WERI-Rb-1 (cell line): ENCODE measurements around the gene DNAI4.

Experiments used
- DNase-seq: peaks from one replicate; pipeline ENCODE4 v3.0.0-alpha.2; 2020
- H3K27ac ChIP-seq: fragments of 250-450 bp; sonication (Bioruptor Pico); 2 replicates; pipeline ENCODE4 v1.5.1; 2020; ENCODE audit warnings: mild to moderate bottlenecking, moderate library complexity
- H3K27me3 ChIP-seq: fragments of 250-450 bp; sonication (Bioruptor Pico); 2 replicates; pipeline ENCODE4 v1.5.1; 2021; ENCODE audit warnings: mild to moderate bottlenecking, low read depth, moderate library complexity; ENCODE audit not compliant: insufficient read depth, severe bottlenecking
- H3K36me3 ChIP-seq: fragments of 250-450 bp; sonication (Bioruptor Pico); 2 replicates; pipeline ENCODE4 v1.5.1; 2020; ENCODE audit warnings: mild to moderate bottlenecking, moderate library complexity
- H3K4me3 ChIP-seq: 2 replicates; pipeline ENCODE4 v1.5.1; 2011; ENCODE audit warnings: low read depth, mild to moderate bottlenecking, control low read depth, low read length
- H3K9me3 ChIP-seq: fragments of 250-450 bp; sonication (Bioruptor Pico); 2 replicates; pipeline ENCODE4 v1.5.1; 2021; ENCODE audit warnings: mild to moderate bottlenecking, moderate library complexity; ENCODE audit not compliant: severe bottlenecking
- TF ChIP-seq, protein P1 (sequence below): IDR thresholded peaks from 2 replicates; pipeline ENCODE4 v1.5.1; 2011; ENCODE audit warnings: low read depth, mild to moderate bottlenecking, control low read depth, inconsistent platforms, low read length

DNAI4 gene

DNA sequence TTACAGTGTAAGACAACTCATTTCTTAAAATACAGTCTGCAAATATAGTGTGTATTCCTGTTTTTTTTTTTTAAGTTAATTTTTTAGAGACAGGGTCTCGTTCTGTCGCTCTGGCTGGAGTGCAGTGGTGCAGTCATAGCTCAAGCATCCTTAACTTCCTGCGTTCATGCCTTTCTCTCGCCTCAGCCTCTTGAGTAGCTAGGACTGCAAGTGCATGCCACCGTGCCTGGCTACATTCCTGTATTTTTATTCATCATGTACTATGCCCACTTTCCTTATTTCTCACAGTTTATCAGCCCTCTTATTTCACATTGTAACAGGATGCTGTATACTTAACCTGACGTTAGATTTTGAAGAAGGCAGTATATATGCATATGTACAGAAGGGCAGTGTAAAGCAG lies 26.9 kb upstream of the DNAI4 start:
- no peak overlapping the region for H3K27ac ChIP-seq
- no peak for DNase-seq
- TF ChIP-seq, protein P1, sequence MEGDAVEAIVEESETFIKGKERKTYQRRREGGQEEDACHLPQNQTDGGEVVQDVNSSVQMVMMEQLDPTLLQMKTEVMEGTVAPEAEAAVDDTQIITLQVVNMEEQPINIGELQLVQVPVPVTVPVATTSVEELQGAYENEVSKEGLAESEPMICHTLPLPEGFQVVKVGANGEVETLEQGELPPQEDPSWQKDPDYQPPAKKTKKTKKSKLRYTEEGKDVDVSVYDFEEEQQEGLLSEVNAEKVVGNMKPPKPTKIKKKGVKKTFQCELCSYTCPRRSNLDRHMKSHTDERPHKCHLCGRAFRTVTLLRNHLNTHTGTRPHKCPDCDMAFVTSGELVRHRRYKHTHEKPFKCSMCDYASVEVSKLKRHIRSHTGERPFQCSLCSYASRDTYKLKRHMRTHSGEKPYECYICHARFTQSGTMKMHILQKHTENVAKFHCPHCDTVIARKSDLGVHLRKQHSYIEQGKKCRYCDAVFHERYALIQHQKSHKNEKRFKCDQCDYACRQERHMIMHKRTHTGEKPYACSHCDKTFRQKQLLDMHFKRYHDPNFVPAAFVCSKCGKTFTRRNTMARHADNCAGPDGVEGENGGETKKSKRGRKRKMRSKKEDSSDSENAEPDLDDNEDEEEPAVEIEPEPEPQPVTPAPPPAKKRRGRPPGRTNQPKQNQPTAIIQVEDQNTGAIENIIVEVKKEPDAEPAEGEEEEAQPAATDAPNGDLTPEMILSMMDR: no peak
- H3K36me3 ChIP-seq: peaks cover 44% of the 10 kb centered on the region
- no peaks in the 10 kb centered on the region for H3K27me3 ChIP-seq
- no peak overlapping the region for H3K4me3 ChIP-seq
- H3K9me3 ChIP-seq: no peaks in the 10 kb centered on the region

DNA sequence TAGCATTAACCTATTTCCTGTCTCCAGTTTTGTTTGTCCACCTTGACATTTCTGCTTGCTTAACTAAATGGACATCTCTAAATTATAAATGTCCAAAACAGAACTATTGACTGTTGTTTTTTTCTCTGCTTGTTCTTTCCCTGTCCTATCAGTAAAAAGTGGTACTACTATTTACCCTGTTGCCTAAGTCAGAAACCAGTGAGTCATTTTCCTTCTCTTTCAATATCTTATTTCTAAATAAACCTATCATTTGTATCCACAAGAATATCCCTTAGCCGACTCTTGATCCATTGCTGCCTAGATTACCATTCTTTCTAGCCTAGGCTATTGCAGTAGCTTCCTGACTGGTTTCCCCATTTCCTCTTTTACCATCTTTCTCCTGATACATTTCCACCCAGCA lies 22.6 kb upstream of the DNAI4 start:
- TF ChIP-seq, protein P1: no peak
- DNase-seq: no peak
- H3K27ac ChIP-seq: no peak overlapping the region
- peaks cover 63% of the 10 kb centered on the region for H3K36me3 ChIP-seq
- no peak overlapping the region for H3K4me3 ChIP-seq
- H3K27me3 ChIP-seq: no peaks in the 10 kb centered on the region
- H3K9me3 ChIP-seq: no peaks in the 10 kb centered on the region

DNA sequence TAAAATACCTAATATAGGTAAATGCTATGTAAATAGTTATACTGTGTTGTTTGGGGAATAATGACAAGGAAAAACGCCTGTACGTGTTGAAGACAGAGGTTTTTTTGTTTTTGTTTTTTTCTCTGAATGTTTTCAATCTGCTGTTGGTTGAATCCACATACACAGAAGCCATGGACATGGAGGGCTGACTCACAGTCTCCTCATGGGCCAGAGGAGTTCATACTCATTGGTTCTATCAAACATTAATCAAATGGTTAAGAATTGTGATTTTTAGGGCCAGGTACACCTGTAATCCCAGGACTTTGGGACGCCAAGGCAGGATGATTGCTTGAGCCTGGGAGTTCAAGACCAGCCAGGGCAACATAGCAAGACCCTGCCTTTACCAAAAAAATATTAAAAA lies 20.7 kb upstream of the DNAI4 start:
- Histone ChIP-seq H3K27me3 (no peaks in the 10 kb centered on the region), H3K4me3 (no peak overlapping the region), H3K9me3 (no peaks in the 10 kb centered on the region), H3K27ac (no peak overlapping the region), H3K36me3 (peaks cover 58% of the 10 kb centered on the region)
- DNase-seq: no peak
- TF ChIP-seq, protein P1: no peak

GRCh38 chr1:66944330-66945274 lies 19.9 kb upstream of the DNAI4 start:
- H3K36me3 ChIP-seq: peaks cover 54% of the 10 kb centered on the region
- TF ChIP-seq, protein P1: no peak
- DNase-seq: no peak
- H3K27ac ChIP-seq: no peak overlapping the region
- H3K9me3 ChIP-seq: no peaks in the 10 kb centered on the region
- no peak overlapping the region for H3K4me3 ChIP-seq
- no peaks in the 10 kb centered on the region for H3K27me3 ChIP-seq

DNA sequence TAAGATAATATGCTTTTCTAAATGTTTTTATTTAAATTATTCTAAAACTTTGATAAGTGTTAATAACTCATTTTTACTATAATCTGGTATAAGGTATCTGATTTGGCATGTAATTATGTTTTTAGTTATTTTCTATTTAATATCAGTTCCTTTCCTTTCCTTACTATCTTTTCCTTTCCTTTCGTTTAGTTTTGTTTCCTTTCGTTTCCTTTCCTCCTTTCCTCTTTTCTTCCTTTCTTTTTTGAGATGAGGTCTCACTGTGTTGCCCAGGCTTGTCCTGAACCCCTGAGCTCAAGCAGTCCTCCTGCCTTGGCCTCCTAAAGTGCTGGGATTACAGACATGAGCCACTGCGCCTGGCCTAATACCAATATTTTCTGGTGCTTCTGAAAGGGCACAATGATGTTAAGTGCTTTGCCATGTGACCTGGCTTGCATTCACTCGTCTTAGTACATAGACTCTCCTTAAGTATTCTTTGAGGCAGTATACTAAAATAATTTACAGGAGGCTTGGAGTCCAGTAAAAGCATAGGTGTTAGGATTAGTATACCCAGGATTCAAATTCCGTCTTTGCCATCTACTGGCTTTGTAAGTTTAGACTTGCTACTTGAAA lies 18.8 kb upstream of the DNAI4 start:
- peaks cover 45% of the 10 kb centered on the region for H3K36me3 ChIP-seq
- H3K27ac ChIP-seq: no peak overlapping the region
- H3K9me3 ChIP-seq: no peaks in the 10 kb centered on the region
- no peak overlapping the region for H3K4me3 ChIP-seq
- TF ChIP-seq, protein P1: no peak
- H3K27me3 ChIP-seq: no peaks in the 10 kb centered on the region
- no peak for DNase-seq
